ENCODE data around the gene RASD2. TPM values are rescaled to one million over a fixed set of nuclear protein-coding genes. Genes with fewer than 3 reads are reported as not detected.

RASD2 gene
- total RNA-seq, 1 donor from 2014 or later, result 3.6 TPM

DNA sequence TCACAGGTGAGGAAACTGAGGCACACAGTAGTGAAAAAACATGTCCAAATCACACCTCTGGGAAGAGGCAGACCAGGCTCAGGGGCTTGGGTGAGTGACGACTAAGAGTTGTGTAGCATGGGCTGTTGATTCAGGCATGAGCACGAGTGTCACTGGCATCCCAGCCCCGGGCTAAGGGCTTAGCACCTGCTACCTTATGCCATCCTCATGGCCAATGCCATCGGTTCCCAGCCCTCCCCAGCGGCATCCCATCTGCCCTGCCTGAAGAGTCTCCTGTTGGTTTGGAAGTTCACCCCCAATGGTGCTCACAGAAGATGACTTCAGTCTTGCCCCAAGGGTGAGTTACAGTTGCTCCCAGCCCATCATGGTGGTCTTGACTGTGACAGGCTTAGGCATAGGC is 54.1 kb downstream of the RASD2 start:
- ATAC-seq (no peak), DNase-seq (no peak)
- Histone ChIP-seq H3K4me3 (no peak overlapping the region), H3K36me3 (no peaks in the 10 kb centered on the region), H3K4me1 (peaks cover 10% of the 10 kb centered on the region), H3K9me3 (no peaks in the 10 kb centered on the region), H3K27me3 (ENCODE audit: low read depth) (no peaks in the 10 kb centered on the region), H3K27ac (no peak overlapping the region)
- intact Hi-C loops (cut with DNase I), result no loop called here
- no peak for TF ChIP-seq CTCF (IDR thresholded peaks at IDR 0.05)

DNA sequence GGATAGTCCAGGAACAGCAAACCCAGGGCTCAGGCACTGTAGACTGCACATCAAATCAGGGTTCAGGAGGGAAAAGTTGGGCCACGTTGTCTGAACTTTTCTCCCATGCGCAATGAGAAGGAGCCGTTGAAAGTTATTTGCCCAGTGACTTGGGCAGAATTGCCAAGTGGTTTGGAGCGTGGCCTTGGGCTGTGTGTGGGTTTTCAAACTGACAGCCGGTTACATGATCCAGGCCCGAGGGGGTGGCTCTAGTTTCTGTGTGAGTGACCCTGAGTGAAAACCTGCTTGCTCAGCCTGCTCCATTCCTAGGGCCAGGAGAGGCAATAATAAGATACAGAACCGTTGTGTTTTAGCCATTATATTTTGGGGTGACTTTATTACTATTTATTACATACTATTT is 56.2 kb downstream of the RASD2 start:
- no peak overlapping the region for H3K27ac ChIP-seq
- intact Hi-C loops (cut with DNase I), result no loop called here
- no peak overlapping the region for H3K4me3 ChIP-seq
- no peak for TF ChIP-seq CTCF (IDR thresholded peaks at IDR 0.05)
- ATAC-seq (no peak), DNase-seq (no peak)
- no peaks in the 10 kb centered on the region for H3K36me3 ChIP-seq
- H3K9me3 ChIP-seq, result no peaks in the 10 kb centered on the region
- H3K4me1 ChIP-seq, result peaks cover 10% of the 10 kb centered on the region
- H3K27me3 ChIP-seq (ENCODE audit: low read depth), result no peaks in the 10 kb centered on the region

DNA sequence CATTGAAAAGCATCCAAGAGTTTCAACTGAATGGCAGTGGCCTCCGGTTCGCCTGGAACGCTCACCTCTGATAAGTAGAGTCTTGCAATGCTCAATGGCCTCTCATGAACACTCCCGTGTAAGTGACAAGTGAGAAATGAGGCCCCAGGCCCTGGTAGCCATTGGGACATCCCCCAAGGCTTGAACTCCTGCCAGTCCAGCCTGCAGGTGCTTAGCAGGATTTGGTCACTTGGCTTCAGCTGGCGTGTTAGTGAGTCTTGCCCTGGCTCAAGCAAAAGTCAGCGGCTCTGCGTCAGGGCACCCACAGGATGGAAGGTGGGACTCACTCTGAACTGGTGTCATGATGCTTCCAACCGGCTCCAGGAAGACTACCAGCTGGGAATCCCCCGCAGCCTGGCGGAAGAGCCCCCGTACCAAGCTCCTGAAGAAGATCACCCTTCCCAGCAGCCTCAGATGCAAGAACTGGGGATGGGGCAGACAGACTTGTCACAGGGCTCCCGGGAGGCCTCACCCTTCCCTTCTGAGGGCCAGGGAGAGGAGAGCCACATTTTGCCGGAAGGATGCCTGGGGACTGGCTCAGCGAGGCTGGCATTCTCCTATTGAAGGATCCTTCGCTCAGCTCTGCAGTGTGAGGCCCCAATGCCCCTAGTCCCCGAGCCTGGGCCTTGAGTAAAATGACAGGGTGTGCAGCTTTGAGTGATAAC is 57.2 kb downstream of the RASD2 start:
- ATAC-seq, result peak; percentile 34 to 45

GRCh38 chr22:35598396-35598710 is 57.7 kb downstream of the RASD2 start:
- intact Hi-C loops (cut with DNase I), result no loop called here
- H3K4me3 ChIP-seq, result no peak overlapping the region
- H3K36me3 ChIP-seq, result no peaks in the 10 kb centered on the region
- H3K4me1 ChIP-seq, result peaks cover 6% of the 10 kb centered on the region
- TF ChIP-seq CTCF (IDR thresholded peaks at IDR 0.05), result no peak
- no peak for ATAC-seq
- H3K27ac ChIP-seq, result no peak overlapping the region
- DNase-seq, result no peak
- no peaks in the 10 kb centered on the region for H3K9me3 ChIP-seq
- no peaks in the 10 kb centered on the region for H3K27me3 ChIP-seq (ENCODE audit: low read depth)

More for the DNA sequence above, 57.2 kb downstream of the RASD2 start:
- Histone ChIP-seq H3K36me3 (no peaks in the 10 kb centered on the region), H3K27me3 (ENCODE audit: low read depth) (no peaks in the 10 kb centered on the region), H3K27ac (no peak overlapping the region), H3K4me1 (peaks cover 6% of the 10 kb centered on the region), H3K9me3 (no peaks in the 10 kb centered on the region), H3K4me3 (no peak overlapping the region)
- no peak for TF ChIP-seq CTCF (IDR thresholded peaks at IDR 0.05)
- intact Hi-C loops (cut with DNase I), result no loop called here
- peak; percentile 71 for DNase-seq

DNA sequence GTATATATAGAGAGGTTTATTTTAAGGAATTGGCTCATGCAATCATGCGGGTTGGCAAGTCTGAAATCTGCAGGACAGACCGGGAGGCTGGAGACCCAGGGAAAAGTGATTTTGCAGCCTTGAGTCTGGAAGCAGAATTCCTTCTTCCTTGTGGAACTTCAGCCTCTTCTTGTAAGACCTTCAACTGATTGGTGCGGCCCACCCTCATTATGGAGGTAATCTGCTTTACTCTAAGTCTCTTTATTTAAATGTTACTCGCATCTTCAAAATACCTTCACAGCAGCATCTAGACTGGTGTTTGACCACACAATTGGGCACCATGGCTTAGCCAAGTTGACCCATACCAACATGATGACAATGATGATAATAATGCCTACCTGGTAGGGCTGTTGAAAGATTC is 58.7 kb downstream of the RASD2 start:
- no peak for ATAC-seq
- H3K27ac ChIP-seq, result no peak overlapping the region
- intact Hi-C loops (cut with DNase I), result no loop called here

More for the DNA sequence above, 58.7 kb downstream of the RASD2 start:
- no peaks in the 10 kb centered on the region for H3K27me3 ChIP-seq (ENCODE audit: low read depth)
- H3K4me3 ChIP-seq, result no peak overlapping the region
- H3K9me3 ChIP-seq, result no peaks in the 10 kb centered on the region
- no peaks in the 10 kb centered on the region for H3K36me3 ChIP-seq
- H3K4me1 ChIP-seq, result peaks cover 6% of the 10 kb centered on the region
- DNase-seq, result no peak
- no peak for TF ChIP-seq CTCF (IDR thresholded peaks at IDR 0.05)
